HepG2 (cell line): ENCODE data around the gene TIMP3. TPM values are rescaled to one million over a fixed set of nuclear protein-coding genes. Genes with fewer than 3 reads are reported as not detected.

Source experiments
- ARNT2 ChIP-seq: sonication (generic); formaldehyde crosslinking; IDR thresholded peaks from 2 replicates; pipeline ENCODE4 v1.8.0; 2022; ENCODE audit warnings: mild to moderate bottlenecking, low read depth, missing genetic modification reagents, moderate library complexity
- FOSL1 ChIP-seq: sonication (generic); formaldehyde crosslinking; IDR thresholded peaks from 2 replicates; pipeline ENCODE4 v1.9.0; 2021; ENCODE audit warnings: missing genetic modification reagents, borderline replicate concordance
- GATAD1 ChIP-seq: IDR thresholded peaks from 2 replicates; pipeline ENCODE4 v1.6.1; 2016; ENCODE audit warnings: missing genetic modification reagents, missing compliant biosample characterization
- HDAC2 ChIP-seq: sonication (generic); formaldehyde crosslinking; IDR thresholded peaks from 2 replicates; pipeline ENCODE4 v1.4.0; 2020; ENCODE audit warnings: missing genetic modification reagents
- IRF2 ChIP-seq: IDR thresholded peaks from 2 replicates; pipeline ENCODE4 v1.6.1; 2018; ENCODE audit warnings: missing genetic modification reagents, missing compliant biosample characterization
- JUND ChIP-seq: sonication (generic); formaldehyde crosslinking; IDR thresholded peaks from 2 replicates; pipeline ENCODE4 v1.8.0; 2022; ENCODE audit warnings: mild to moderate bottlenecking, missing genetic modification reagents
- KDM4B ChIP-seq: sonication (generic); formaldehyde crosslinking; IDR thresholded peaks from 2 replicates; pipeline ENCODE4 v1.4.0; 2020; ENCODE audit warnings: missing genetic modification reagents
- MTA3 ChIP-seq: sonication (generic); formaldehyde crosslinking; IDR thresholded peaks from 2 replicates; pipeline ENCODE4 v1.4.0; 2020; ENCODE audit warnings: missing genetic modification reagents
- MXD4 ChIP-seq: IDR thresholded peaks from 2 replicates; pipeline ENCODE4 v1.6.1; 2016; ENCODE audit warnings: mild to moderate bottlenecking, missing biosample characterization, missing genetic modification reagents
- POLR2AphosphoS5 ChIP-seq: IDR thresholded peaks from 2 replicates; pipeline ENCODE4 v1.6.1; 2012; ENCODE audit warnings: low read depth, low read length
- RFX5 ChIP-seq: IDR thresholded peaks from 2 replicates; pipeline ENCODE4 v1.6.1; 2011; ENCODE audit warnings: low read depth, low read length, improper control_type of control experiment
- RFXAP ChIP-seq: sonication (generic); formaldehyde crosslinking; IDR thresholded peaks from 2 replicates; pipeline ENCODE4 v1.4.0; 2020; ENCODE audit warnings: missing genetic modification reagents, borderline replicate concordance
- SALL1 ChIP-seq: sonication (generic); formaldehyde crosslinking; IDR thresholded peaks from 2 replicates; pipeline ENCODE4 v1.8.0; 2022; ENCODE audit warnings: mild to moderate bottlenecking, missing genetic modification reagents
- SALL2 ChIP-seq: sonication (generic); formaldehyde crosslinking; IDR thresholded peaks from 2 replicates; pipeline ENCODE4 v1.8.1; 2023; ENCODE audit warnings: mild to moderate bottlenecking, missing genetic modification reagents, inconsistent platforms
- SMAD3 ChIP-seq: sonication (generic); formaldehyde crosslinking; IDR thresholded peaks from 2 replicates; pipeline ENCODE4 v1.4.0; 2020; ENCODE audit warnings: missing genetic modification reagents
- SP1 ChIP-seq, 2 experiments: fragments of 450-650 bp in 1 of 2; sonication (generic) in 1 of 2; formaldehyde crosslinking in 1 of 2; IDR thresholded peaks; 2 replicates each; pipeline versions ENCODE4 v1.4.0 to v1.6.1; 2016 to 2020; ENCODE audit warnings: missing genetic modification reagents in 1 of 2
- SRF ChIP-seq: IDR thresholded peaks from 2 replicates; pipeline ENCODE4 v1.6.1; 2011; ENCODE audit warnings: mild to moderate bottlenecking, low read depth, low read length, moderate library complexity
- STAG1 ChIP-seq: sonication (generic); formaldehyde crosslinking; IDR thresholded peaks from 2 replicates; pipeline ENCODE4 v1.4.0; 2020; ENCODE audit warnings: missing genetic modification reagents
- TERF1 ChIP-seq: sonication (generic); formaldehyde crosslinking; IDR thresholded peaks from 2 replicates; pipeline ENCODE4 v1.8.0; 2022; ENCODE audit warnings: mild to moderate bottlenecking, missing genetic modification reagents, moderate library complexity
- ZBTB25 ChIP-seq: IDR thresholded peaks from 2 replicates; pipeline ENCODE4 v1.6.1; 2018; ENCODE audit warnings: missing genetic modification reagents
- ZBTB37 ChIP-seq: sonication (generic); formaldehyde crosslinking; IDR thresholded peaks from 2 replicates; pipeline ENCODE4 v1.4.0; 2020; ENCODE audit warnings: mild to moderate bottlenecking, missing genetic modification reagents
- ZFP41 ChIP-seq: sonication (generic); formaldehyde crosslinking; IDR thresholded peaks from 2 replicates; pipeline ENCODE4 v1.4.0; 2020; ENCODE audit warnings: mild to moderate bottlenecking, missing genetic modification reagents, borderline replicate concordance
- ZNF557 ChIP-seq: sonication (generic); formaldehyde crosslinking; IDR thresholded peaks from 2 replicates; pipeline ENCODE4 v1.4.0; 2020; ENCODE audit warnings: missing genetic modification reagents
- ZNF598 ChIP-seq: sonication (generic); formaldehyde crosslinking; IDR thresholded peaks from 2 replicates; pipeline ENCODE4 v1.5.1; 2020; ENCODE audit warnings: mild to moderate bottlenecking, missing genetic modification reagents, borderline replicate concordance
- ZNF605 ChIP-seq: sonication (generic); formaldehyde crosslinking; IDR thresholded peaks from 2 replicates; pipeline ENCODE4 v1.8.0; 2022; ENCODE audit warnings: mild to moderate bottlenecking, missing genetic modification reagents
- ZNF615 ChIP-seq: sonication (generic); formaldehyde crosslinking; IDR thresholded peaks from 2 replicates; pipeline ENCODE4 v1.5.0; 2020; ENCODE audit warnings: mild to moderate bottlenecking, missing genetic modification reagents, borderline replicate concordance
- ZNF709 ChIP-seq: sonication (generic); formaldehyde crosslinking; IDR thresholded peaks from 2 replicates; pipeline ENCODE4 v1.5.0; 2020; ENCODE audit warnings: mild to moderate bottlenecking, missing genetic modification reagents
- polyA plus RNA-seq, 8 experiments: library from polyadenylated mRNA; depleted of rRNA in 3 of 8; stranded (reverse) in 7 of 8; unstranded in 1 of 8; fragments of >200 nt; fragmentation: Illumina TruSeq in 4 of 8; extraction: Trizol in 4 of 8; gene quantifications; 2 replicates each; pipeline versions ENCODE4 v1.2.1 to v1.2.3, GENCODE V29; 2011 to 2016; ENCODE audit warnings: low read depth in 4 of 8, missing spikeins in 1 of 8, mixed read lengths in 1 of 8; ENCODE audit not compliant: insufficient read depth in 1 of 8
- total RNA-seq, 5 experiments: library from RNA; depleted of rRNA; stranded (reverse); fragments of >200 nt; fragmentation: Illumina TruSeq; extraction: Trizol; gene quantifications; 2 replicates each; pipeline ENCODE4 v1.2.3, GENCODE V29; 2016; ENCODE audit warnings: low read depth in 1 of 5

TIMP3 gene
- total and polyA plus RNA-seq, 2 of the 13 experiments (the other 11 are each of a cell fraction or from before 2014, with no cell fraction given): 57.3 to 86.6 TPM

GRCh38 chr22:32754413-32755041 lies 47.0 kb upstream of the TIMP3 start (continued):
- TF ChIP-seq ZNF557 (no peak), ZBTB25 (CRISPR knock-in tag) (no peak), FOSL1 (CRISPR knock-in tag) (peak; percentile 90), IRF2 (CRISPR knock-in tag) (0 out of 2 replicates have a peak, but pooled peaks have one; percentile 19), GATAD1 (CRISPR knock-in tag) (0 out of 2 replicates have a peak, but pooled peaks have one; percentile 21), SALL1 (peak; percentile 70), SMAD3 (CRISPR knock-in tag) (0 out of 2 replicates have a peak, but pooled peaks have one; percentile 34), ZNF598 (0 out of 2 replicates have a peak, but pooled peaks have one; percentile 34), SP1 (IDR thresholded peaks at IDR 0.05) (no peak), SP1 (CRISPR knock-in tag; IDR thresholded peaks at IDR 0.05) (no peak), MTA3 (CRISPR knock-in tag) (no peak), ZNF615 (CRISPR knock-in tag) (0 out of 2 replicates have a peak, but pooled peaks have one; percentile 30), KDM4B (no peak), HDAC2 (CRISPR knock-in tag) (peak; percentile 41; the same call in 1 of the 2 replicates), ZNF709 (CRISPR knock-in tag) (no peak), STAG1 (CRISPR knock-in tag) (no peak), ZFP41 (CRISPR knock-in tag) (no peak), SRF (no peak), ZNF605 (peak; percentile 78; the same call in 1 of the 2 replicates), JUND (peak; percentile 91), ZBTB37 (CRISPR knock-in tag) (0 out of 2 replicates have a peak, but pooled peaks have one; percentile 36), RFXAP (CRISPR knock-in tag) (0 out of 2 replicates have a peak, but pooled peaks have one; percentile 23), ARNT2 (no peak), SALL2 (no peak; the same call in 1 of the 2 replicates), POLR2AphosphoS5 (no peak), RFX5 (no peak), MXD4 (CRISPR knock-in tag) (no peak), TERF1 (CRISPR knock-in tag) (no peak)
